HCT116 (cell line): ENCODE results near the gene COX4I2.
A peak's percentile ranks its signal among the peaks of the same experiment; 100 is the strongest.

Experiments used
- EGR1 ChIP-seq: IDR thresholded peaks from 2 replicates; pipeline ENCODE4 v1.6.1; 2012; ENCODE audit warnings: low read depth
- ELF1 ChIP-seq: IDR thresholded peaks from 2 replicates; pipeline ENCODE4 v1.6.1; 2012; ENCODE audit warnings: low read depth, borderline replicate concordance
- EZH2 ChIP-seq: fragments of 200-600 bp; sonication (generic); IDR thresholded peaks from 2 replicates; pipeline ENCODE4 v1.6.1; 2017; ENCODE audit warnings: antibody characterized with exemption, mixed run types
- JUND ChIP-seq: IDR thresholded peaks from 2 replicates; pipeline ENCODE4 v1.6.1; 2012
- POLR2A ChIP-seq: IDR thresholded peaks from 2 replicates; pipeline ENCODE4 v1.7.0; 2011; ENCODE audit warnings: borderline replicate concordance; ENCODE audit not compliant: insufficient read depth, insufficient read length; ENCODE audit errors: extremely low read depth
- POLR2AphosphoS5 ChIP-seq: IDR thresholded peaks from 2 replicates; pipeline ENCODE4 v1.6.1; 2011; ENCODE audit warnings: mild to moderate bottlenecking, low read depth, low read length, moderate library complexity
- TCF7L2 ChIP-seq: IDR thresholded peaks from 2 replicates; pipeline ENCODE4 v1.7.0; 2011; ENCODE audit warnings: borderline replicate concordance, inconsistent platforms; ENCODE audit not compliant: insufficient read depth, insufficient read length; ENCODE audit errors: extremely low read depth
- YY1 ChIP-seq: IDR thresholded peaks from 2 replicates; pipeline ENCODE4 v1.6.1; 2011; ENCODE audit warnings: low read length, low read depth, moderate library complexity, mild to moderate bottlenecking; ENCODE audit not compliant: insufficient replicate concordance; ENCODE audit errors: extremely low read depth
- ZNF274 ChIP-seq: fragments of 200-500 bp; sonication (Bioruptor generic); IDR thresholded peaks from 2 replicates; pipeline ENCODE4 v1.6.1; 2014; ENCODE audit warnings: mild to moderate bottlenecking, low read depth, low read length, inconsistent platforms
- TF ChIP-seq, protein P1 (sequence below), 3 experiments: fragments of 200-600 bp in 1 of 3; sonication (generic) in 1 of 3; IDR thresholded peaks in 2 of 3; conservative IDR thresholded peaks in 1 of 3; 2 replicates each; pipeline ENCODE4 v1.5.1; 2012 to 2017; ENCODE audit warnings: low read depth in 2 of 3, low read length in 2 of 3, antibody characterized with exemption in 1 of 3, borderline replicate concordance in 1 of 3, control low read depth in 1 of 3, mild to moderate bottlenecking in 1 of 3, mixed read lengths in 1 of 3, mixed run types in 1 of 3, moderate library complexity in 1 of 3; ENCODE audit not compliant: insufficient read depth in 1 of 3
- TF ChIP-seq, protein P2 (sequence below): IDR thresholded peaks from 2 replicates; pipeline ENCODE4 v1.6.1; 2012
- TF ChIP-seq, protein P3 (sequence below): IDR thresholded peaks from 2 replicates; pipeline ENCODE4 v1.6.1; 2012

DNA sequence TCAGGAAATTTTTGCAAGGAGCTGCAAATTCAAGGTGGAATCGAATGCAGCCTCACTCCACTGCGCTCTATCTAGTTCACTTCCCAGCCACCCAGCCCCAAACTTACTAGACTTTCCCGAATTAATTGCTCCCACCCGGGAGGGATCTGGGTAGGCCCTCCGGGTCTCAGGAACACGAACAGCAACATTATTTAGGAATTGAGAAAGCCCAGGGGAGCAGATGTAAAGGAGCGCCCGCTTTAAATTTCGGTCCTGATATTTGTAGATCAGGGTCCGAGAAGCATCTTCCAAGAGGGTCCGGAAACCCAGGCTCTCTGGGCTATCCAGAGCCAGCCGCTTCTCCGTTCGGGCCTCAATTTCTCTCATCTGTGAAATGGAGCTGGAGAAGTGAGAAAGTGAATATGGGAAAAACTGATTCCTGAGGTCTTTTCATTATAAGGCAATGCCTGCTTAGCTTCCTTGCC, 33.1 kb upstream of the COX4I2 start:
- no peak for TF ChIP-seq ELF1
- no peak for TF ChIP-seq EZH2
- TF ChIP-seq YY1: no peak
- TF ChIP-seq, protein P1, sequence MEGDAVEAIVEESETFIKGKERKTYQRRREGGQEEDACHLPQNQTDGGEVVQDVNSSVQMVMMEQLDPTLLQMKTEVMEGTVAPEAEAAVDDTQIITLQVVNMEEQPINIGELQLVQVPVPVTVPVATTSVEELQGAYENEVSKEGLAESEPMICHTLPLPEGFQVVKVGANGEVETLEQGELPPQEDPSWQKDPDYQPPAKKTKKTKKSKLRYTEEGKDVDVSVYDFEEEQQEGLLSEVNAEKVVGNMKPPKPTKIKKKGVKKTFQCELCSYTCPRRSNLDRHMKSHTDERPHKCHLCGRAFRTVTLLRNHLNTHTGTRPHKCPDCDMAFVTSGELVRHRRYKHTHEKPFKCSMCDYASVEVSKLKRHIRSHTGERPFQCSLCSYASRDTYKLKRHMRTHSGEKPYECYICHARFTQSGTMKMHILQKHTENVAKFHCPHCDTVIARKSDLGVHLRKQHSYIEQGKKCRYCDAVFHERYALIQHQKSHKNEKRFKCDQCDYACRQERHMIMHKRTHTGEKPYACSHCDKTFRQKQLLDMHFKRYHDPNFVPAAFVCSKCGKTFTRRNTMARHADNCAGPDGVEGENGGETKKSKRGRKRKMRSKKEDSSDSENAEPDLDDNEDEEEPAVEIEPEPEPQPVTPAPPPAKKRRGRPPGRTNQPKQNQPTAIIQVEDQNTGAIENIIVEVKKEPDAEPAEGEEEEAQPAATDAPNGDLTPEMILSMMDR (IDR thresholded peaks at IDR 0.05 in 2 of 3, conservative IDR thresholded peaks at IDR 0.05 in 1 of 3; ENCODE audit: borderline replicate concordance in 1 of 3, insufficient read depth in 1 of 3, low read depth in 2 of 3, low read length in 2 of 3): no peak
- TF ChIP-seq POLR2A: no peak
- TF ChIP-seq JUND: no peak
- no peak for TF ChIP-seq ZNF274
- TF ChIP-seq TCF7L2: no peak
- TF ChIP-seq POLR2AphosphoS5: peak; percentile 38
- TF ChIP-seq EGR1: no peak
- TF ChIP-seq, protein P2, sequence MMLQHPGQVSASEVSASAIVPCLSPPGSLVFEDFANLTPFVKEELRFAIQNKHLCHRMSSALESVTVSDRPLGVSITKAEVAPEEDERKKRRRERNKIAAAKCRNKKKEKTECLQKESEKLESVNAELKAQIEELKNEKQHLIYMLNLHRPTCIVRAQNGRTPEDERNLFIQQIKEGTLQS: no peak
- TF ChIP-seq, protein P3, sequence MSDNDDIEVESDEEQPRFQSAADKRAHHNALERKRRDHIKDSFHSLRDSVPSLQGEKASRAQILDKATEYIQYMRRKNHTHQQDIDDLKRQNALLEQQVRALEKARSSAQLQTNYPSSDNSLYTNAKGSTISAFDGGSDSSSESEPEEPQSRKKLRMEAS: no peak
